GM19372 (cell line): ENCODE measurements around the gene PTK7.

Experiments used
- ATAC-seq: cut with Tn5 transposase; IDR thresholded peaks from one replicate; pipeline ENCODE4 v1.9.1; 2021; ENCODE audit warnings: mild to moderate bottlenecking, low read depth, moderate library complexity; ENCODE audit not compliant: unreplicated experiment

PTK7 gene

DNA sequence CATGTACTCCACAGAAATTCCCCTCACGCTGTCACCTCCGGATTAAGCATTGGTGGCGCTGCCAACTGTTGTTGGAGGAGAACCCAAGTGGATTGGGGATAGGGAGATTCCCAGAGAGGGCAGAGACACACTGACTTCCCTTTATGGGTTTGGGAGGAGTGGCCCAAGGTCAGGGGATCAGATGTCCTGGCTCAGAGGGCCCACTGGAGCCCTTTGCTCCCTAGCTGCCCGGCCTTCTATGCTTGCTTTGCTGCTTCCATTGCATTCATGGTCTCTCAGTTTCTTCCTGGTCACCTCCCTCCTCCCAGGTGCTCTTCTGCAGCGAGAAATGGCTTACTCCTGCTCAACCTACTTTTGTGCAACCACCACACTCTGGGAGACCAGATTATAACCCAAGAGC lies 120.2 kb downstream of the PTK7 start:
- no peak for ATAC-seq

DNA sequence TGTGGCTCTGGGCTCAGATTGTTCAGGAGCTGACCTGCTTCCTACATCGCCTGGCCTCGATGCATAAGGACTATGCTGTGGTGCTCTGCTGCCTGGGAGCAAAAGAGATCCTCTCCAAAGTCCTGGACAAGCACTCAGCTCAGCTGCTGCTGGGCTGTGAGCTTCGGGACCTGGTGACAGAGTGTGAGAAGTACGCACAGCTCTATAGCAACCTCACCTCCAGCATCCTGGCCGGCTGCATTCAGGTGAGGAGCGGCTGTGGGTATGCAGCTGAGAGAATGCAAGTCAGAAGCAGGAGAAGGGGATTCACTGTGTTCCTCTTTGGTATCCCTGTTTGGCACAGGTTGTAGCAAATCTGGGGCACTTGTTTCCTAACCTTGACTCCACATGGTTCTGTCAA lies 123.8 kb downstream of the PTK7 start:
- no peak for ATAC-seq

DNA sequence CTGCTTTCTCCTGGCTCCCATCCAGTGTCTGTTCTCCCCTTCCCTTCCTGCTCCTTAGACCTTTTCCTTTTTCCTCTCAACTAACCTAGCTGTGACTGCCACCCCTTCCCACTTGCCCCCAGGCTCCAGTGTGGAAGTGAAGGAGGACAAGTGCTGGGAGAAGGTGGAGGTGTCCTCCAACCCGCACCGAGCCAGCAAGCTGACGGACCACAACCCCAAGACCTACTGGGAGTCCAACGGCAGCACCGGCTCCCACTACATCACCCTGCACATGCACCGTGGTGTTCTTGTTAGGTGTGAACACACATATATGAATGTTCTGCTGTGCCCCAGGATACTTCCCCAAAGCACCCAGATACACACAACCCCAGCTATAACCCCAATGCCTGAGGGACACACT lies 124.4 kb downstream of the PTK7 start:
- ATAC-seq = no peak

DNA sequence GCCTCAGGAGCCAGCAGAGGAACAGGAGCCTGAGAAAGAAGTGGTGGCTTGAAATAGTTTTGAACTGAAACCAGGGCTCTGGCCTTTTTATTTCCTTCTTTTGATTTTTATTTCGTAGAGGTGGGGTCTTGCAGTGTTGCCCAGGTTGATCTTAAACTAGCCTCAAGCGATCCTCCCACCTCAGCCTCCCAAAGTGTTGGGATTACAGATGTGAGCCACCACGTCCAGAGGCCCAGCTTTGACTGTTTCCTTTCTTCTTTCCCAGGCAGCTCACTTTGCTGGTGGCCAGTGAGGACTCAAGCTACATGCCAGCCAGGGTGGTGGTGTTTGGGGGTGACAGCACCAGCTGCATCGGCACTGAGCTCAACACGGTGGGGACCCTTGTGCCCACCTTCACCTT lies 126.3 kb downstream of the PTK7 start:
- no peak for ATAC-seq

DNA sequence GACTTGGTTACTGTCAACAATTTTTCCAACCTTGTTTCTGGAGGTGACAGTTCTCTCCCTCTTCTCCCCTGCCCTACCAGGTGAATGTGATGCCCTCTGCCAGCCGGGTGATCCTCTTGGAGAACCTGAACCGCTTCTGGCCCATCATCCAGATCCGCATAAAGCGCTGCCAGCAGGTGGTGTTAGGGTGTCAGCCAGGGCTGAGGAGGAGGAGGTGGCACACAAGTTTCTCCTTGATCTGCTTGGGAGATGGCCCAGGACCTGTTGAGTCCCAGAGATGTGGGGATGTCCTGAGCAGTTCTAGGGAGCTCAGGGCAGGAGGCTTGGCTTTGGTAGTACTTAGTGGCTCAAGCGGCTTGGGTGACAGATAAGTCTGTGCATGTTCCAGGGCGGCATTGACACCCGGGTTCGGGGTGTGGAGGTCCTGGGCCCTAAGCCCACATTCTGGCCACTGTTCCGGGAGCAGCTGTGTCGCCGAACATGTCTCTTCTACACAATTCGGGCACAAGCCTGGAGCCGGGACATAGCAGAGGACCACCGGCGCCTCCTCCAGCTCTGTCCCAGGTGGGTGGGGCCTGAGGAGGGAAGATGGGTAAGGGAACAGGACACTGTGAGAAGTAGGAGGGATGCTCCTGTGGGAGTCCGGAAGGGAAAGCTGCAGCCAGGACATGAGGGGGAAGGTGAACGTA lies 127.1 kb downstream of the PTK7 start:
- ATAC-seq = no peak

DNA sequence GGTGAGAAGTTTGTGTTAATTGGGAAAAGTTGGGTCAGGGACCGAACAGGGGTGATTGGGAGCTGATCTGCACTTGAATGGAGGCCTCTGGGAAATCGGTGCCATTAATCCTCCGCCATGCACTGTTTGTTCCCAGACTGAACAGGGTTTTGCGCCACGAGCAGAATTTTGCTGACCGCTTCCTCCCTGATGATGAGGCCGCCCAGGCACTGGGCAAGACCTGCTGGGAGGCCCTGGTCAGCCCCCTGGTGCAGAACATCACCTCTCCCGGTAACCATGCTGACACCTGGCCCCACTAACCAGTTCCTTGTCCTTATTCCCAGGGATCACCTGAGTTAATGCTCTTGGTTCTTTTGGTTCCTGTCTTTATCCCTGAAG lies 127.6 kb downstream of the PTK7 start:
- ATAC-seq = no peak

DNA sequence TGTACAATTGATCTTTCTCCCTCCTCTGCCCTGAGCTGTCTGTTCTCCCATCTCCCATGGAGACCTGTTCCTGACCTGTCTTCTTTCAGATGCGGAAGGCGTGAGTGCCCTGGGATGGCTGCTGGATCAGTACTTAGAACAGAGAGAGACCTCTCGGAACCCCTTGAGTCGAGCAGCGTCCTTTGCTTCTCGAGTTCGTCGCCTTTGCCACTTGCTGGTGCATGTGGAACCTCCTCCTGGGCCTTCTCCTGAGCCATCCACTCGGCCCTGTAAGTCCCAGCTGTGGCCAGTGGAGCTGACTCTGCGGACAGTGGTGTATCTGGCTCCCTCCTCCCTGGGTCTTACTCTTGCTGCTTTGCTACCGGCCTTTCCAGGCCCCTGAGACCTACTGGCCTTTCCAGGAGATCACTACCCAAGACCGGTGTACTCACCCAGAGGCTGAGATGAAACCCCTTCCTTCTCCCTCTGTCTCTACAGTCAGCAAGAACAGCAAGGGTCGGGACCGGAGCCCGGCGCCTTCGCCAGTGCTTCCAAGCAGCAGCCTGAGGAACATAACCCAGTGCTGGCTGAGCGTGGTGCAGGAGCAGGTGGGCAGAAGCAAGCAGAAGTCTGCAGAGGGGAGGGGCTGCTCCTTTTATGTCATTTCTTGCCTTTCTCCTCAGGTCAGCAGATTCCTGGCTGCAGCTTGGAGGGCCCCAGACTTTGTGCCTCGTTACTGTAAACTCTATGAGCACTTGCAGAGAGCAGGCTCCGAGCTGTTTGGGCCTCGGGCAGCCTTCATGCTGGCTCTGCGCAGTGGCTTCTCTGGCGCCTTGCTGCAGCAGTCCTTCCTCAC lies 128.4 kb downstream of the PTK7 start:
- no peak for ATAC-seq

DNA sequence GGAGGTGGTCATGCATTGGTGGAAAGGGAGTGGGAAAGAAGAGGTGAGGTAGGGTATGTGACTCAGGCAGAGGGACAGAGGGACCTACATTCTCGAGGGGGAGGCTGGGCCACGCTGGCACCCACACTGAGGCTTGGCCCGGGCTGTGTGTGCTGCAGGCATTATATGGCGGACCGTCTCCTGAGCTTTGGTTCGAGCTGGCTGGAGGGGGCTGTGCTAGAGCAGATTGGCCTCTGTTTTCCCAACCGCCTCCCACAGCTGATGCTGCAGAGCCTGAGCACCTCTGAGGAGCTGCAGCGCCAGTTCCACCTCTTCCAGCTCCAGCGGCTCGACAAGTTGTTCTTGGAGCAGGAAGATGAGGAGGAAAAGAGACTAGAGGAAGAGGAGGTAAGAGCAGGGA lies 129.7 kb downstream of the PTK7 start:
- ATAC-seq = no peak

DNA sequence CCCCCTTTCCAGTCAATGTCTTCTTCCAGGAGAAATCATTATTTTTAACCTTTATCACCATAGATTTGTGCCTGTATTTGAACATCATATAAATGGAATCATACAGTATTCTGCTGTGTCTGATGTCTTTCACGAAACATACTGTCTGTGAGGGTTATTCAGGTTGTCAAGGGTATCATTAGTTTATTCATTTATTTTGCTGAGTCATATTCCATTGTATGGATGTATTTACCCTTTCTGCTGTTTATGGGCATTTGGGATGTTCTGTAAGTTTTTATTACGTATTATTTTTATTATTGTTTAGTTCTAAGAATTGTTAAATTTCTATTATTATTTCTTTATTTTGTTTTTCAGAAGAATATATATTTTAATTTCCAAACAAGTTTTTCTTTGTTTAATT lies 131.2 kb downstream of the PTK7 start:
- ATAC-seq = no peak
